ENCODE measurements around the gene LRRFIP2.
"Not testable (repeated sequence)": the region's sequence is repeated elsewhere in the genome, so short reads cannot be mapped to it uniquely, and the experiment has no call there.

Gene LRRFIP2

DNA sequence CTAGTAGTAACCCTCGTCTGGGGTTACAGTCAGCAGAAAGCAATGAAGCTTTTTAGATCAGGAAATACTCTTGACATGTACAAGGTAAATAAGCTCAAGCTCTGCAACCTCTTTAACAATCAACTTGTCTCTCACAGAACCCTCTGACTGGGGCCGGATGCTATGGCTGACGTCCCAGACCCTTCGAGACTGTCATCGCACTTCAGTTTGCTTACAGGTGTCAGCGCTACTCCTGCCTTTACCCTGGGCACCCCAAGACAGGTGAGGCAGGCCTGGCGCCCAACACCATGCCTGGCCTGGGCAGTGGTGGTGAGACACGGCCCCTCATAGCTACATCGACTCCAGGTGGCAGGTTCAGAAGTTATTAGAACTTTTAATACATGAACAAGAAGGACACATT is 30.6 kb downstream of the LRRFIP2 start:
- DNase-seq (ENCODE audit: low read depth): no peak

DNA sequence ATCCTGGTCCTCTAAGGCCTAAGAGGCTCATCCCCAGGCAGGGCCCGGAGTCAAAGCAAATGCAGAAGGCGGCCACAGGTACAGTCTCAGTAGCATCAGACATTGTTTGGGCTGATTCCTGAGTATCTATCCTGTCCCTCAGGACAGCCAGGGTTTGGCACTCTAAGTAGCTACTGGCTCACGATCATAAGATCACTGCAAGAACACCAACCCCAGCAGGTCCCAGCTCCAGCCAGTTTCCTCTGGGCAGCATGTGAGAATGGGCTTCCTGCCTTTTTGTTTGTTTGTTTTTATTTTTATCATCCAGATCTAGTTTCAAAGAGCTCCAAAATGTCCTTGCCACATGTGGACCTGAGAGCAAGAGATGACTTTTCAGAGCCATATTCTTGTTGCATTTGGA is 32.7 kb downstream of the LRRFIP2 start:
- DNase-seq (ENCODE audit: low read depth): no peak

DNA sequence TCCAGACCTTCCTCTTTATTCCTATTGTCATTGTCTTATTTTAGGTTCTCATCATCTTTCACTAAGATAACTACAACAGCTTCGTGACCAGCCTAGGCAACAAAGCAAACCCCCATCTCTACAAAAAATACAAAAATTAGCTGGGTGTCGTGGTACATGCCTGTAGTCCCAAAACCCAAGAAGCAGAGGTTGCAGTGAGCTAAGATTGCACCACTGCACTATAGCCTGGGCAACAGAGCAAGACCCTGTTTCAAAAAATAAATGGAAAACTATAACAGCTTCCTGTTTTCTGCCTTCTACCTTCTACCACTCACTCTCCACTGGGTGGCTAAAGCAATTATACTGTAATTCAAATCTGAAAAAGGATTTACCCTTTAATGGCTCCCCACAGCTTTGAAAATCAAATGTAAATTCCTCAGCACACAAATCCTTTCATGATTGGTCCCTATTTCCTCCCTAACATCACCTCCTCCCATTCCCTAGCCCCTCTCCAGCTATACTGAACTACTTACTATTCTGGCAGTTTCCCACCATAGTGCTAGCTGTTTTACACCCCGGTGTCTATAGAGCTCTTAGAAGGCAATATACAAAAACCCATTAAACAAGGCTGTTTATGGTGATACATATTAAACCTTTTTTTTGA is 33.4 kb downstream of the LRRFIP2 start:
- DNase-seq (ENCODE audit: low read depth): no peak

DNA sequence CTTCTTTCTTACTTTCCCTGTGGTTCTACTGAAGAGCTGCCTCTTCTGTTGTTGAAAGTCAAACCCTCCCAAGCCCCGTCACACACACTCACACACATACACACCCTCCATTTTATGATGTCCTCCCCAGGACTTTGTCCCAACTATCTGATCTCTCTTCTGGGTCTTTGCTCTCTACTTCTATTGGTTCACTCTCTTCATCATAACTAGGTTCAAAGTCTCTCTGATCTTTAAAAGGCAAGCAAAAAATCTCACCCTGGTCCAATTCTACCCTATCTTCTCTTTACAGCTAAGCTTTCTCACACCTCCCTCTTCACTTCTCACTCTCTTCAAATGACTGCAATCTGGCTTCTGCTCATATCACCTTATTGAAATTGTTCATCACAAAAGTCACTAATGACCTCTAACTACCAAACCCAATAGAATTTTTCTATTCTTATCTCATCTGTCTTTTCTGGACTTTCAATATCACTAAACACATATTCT is 34.8 kb downstream of the LRRFIP2 start:
- DNase-seq (ENCODE audit: low read depth): no peak

DNA sequence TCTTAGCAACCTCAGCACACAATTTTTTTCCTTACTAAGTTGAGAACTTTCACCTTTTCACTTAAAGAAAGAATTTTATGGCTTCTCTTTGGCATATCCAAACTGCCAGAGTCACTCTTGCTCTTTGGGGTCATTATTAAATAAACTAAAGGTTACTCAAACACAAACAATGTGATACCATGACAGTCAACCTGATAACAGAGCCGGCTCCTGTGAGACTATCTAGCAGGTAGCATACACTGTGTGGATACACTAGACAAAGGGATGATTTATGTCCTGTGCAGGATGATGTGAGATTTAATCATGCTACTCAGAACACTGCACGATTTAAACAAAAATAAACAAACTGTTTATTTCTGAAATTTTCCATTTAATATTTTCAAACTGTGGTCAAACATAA is 35.6 kb downstream of the LRRFIP2 start:
- no peak for DNase-seq (ENCODE audit: low read depth)

DNA sequence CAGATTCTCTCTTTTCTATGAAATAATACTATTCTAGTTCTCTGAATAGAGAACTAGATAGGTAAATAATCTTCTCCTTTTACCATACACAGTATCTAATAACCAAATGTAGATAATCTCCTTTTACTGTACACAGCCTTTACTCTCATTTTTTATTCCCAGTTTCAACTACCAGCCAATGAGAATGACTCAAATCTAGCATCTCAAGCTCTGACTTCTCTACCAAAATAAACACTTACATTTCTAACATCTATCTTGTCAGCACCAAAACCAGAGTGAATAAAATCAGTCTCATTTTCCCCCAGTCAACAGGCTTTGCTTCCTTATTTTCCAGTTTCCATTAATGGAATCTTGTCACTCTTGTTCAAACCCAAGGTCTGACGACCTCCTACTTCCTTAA is 36.9 kb downstream of the LRRFIP2 start:
- DNase-seq (ENCODE audit: low read depth): no peak

DNA sequence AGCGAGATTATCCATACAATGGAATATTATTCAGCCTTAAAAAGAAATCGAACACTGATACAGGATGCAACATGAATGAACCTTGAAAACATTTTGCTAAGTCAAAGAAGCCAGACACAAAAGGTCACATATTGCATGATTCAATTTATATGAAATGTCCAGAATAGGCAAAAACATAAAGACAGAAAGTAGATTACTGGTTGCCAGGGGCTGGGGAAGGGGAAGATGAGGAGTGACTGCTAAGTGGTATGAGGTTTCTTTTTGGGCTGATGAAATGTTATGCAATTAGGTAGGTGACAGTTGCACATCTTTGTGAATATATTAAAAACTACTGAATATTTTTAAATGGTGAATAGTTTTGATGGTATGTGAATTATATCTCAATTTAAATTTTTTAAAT is 38.3 kb downstream of the LRRFIP2 start:
- no peak for DNase-seq (ENCODE audit: low read depth)

DNA sequence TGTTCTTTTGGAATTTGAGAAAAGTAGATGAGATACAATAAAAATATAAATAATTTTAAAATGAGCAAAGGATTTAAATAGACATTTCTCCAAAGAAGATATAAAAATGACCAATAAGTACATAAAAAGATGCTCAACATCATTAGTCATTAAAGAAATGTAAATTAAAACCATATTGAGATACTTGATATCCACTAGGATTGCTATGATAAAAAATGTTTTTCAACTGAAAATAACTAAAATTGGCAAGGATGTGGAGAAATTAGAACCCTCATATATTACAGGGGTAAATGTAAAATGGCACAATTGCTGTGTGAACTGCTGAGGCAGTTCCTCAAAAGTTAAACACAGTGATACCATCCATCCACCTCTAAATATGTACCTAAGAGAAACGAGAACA is 38.8 kb downstream of the LRRFIP2 start:
- no peak for DNase-seq (ENCODE audit: low read depth)

DNA sequence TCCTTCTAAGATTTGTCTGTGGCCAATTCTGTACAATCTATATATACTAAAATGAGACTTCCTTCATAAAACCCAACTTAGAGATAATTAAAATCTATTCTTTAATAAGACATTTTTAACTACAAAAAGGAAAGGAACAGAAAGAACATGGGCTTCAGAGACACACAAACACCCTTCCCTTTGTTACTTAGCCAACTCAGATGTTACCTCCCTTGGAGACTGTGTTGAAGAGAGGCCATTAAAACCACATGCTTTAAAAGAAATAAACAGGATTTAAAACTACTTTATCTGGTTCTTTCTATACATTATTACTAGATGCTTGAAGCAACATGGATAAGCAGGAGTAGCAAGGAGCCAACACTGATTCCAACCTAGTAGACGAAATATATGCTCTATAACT is 42.0 kb downstream of the LRRFIP2 start:
- DNase-seq (ENCODE audit: low read depth): no peak

DNA sequence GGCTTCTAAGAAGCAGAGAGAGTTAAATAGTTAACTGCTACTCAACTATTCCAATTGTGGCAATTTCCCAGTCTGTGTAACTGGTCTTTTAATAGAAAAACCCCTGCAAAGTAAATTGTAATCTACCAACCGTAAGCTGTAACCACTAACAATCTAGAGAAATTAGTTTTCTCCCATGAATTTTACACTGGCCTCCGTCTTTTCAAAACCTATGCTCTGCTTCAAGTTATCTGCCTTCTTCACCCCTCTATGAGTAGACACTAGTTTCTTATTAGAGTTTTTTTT is 42.6 kb downstream of the LRRFIP2 start:
- no peak for DNase-seq (ENCODE audit: low read depth)

DNA sequence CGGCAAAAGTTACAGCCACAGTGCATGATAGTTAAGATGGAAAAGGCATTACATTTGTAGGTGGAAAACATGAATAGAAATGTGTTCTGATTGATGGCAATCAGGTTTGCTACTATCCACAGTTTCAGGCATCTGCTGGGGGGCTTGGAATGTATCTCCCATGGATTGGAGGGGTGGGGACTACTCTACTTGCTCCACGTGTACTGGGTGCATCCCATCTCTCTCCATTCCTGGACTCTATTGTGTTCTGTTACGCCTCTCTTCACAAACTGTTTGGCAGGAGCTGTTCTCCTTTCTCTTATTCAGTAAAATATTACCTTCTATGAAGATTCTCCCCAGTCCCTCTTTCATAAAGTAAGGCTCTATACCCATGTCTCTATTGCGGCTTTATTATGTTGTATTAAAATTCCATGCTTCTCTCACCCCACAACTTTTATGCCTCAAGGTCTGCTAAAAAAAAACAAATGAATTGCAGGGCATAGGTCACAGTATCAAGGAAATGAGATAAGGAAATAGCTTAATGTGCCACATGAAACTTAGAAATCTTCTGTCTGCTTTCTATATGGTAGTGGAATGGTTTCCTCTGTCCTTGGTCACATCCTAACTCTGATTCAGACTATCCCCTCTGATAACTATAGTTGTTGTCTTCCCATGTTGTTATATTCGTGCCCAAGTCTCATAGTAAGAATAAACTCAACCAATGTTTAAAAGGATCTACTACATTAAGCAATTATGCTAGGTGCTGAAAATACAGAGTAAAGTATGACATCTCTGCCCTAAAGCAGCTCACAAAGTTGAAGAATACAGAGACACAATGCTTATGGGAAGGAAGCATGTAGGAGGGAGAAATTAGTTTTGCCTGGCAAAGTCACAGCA is 43.2 kb downstream of the LRRFIP2 start:
- no peak for DNase-seq (ENCODE audit: low read depth)

DNA sequence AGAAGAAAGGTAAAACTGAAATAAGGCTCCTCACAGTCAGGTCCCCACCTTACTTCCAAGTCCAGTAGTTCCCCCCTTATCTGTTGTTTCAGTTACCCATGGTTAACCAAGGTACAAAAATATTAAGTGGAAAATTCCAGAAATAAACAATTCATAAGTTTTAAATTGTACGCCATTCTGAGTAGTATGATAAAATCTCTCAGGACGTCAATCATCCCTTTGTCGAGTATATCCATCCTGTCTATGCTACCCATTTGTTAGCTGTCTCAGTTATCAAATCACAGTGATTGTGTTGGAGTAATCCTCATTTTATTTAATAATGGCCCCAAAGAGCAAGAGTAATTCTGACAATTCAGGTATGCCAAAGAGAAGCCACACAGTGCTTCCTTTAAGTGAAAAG is 43.9 kb downstream of the LRRFIP2 start:
- DNase-seq (ENCODE audit: low read depth): no peak

DNA sequence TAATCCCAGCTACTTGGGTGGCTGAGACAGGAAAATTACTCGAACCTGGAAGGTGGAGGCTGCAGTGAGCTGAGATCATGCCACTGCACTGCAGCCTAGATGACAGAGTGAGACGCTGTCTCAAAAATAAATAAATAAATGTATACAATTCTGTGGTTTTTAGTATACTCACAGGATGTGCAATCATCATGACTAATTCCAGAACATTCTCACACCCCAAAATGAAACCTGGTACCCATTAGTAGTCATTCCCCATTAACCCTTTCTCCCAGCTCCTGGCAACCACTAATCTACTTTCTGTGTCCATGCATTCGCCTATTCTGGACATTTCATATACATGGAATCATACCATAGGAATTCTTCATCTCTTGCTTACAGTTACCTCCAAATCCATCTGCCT is 44.5 kb downstream of the LRRFIP2 start:
- DNase-seq (ENCODE audit: low read depth): no peak

DNA sequence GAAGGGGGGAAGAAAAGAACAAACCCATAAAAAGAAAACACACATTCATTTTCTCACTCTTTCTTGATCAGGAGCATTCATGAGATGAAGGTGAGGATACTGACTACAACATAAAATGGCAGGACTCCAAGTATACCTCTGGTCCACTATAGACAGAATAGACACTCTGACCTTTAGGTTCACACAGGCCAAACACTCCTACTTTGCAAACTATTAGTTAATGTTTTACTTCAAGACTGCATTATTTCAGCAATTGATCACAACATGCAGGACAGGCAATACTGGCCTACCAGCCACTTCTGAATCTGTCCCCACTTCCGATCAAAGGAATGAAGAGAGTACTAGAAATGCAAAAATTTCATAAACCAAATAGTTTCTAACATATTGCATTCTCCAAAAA is 47.0 kb downstream of the LRRFIP2 start:
- DNase-seq (ENCODE audit: low read depth): no peak

DNA sequence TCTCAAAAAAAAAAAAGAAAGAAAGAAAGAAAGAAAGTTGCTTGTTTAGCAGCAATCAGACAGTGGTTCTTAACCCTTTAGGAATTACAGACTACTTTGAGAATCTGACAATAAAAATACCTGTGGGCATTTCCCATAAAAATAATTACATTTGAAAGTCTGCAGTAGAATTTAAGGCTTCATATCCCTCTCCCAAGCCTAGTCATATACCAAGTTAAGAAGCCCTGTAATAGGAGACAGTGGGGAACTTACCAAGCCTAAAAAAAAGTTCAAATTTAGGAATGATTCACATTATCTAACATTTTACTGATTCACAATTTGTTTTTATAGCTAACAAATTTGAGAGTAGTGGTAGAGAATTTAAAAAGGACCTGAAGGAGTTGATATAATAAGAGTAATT is 47.5 kb downstream of the LRRFIP2 start:
- DNase-seq (ENCODE audit: low read depth): no peak

DNA sequence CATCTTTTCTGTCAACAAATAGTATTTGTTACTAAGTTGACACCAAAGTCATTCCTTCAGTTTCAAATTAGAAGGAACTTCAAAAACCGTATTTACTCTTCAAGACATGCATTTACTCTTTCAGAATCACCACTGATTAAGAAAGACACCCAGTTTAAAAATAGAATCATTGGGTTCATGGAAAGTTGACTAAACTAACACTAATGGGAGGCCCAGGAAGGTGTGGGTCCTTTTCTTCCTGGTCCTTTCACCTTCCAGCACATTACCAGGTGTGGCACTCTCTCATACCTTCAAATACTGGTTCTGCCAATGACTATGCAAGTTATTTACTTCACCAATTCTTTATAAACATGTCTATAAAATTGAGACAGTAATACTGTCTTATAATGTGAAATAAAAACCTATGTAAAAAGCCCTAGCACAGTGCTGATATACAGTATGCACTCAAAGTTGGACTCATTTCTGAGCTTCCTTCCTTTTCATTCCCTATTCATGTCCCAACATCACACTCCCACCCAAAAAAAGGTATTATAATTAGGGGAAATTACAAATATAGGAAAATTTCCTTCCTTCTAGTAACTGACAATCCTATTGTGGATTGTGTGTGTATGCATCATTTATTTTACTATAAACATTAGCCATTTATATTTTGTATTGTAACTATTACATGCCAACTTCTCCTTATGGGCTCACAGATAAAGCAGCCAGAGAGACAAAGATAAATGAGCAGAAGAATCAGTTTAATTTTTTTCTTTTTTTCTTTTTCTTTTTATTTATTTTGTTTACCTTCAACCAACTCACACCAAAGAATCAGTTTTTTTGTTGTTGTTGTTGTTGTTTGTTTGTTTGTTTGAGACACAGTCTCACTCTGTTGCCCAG is 48.9 kb downstream of the LRRFIP2 start:
- DNase-seq (ENCODE audit: low read depth): no peak

DNA sequence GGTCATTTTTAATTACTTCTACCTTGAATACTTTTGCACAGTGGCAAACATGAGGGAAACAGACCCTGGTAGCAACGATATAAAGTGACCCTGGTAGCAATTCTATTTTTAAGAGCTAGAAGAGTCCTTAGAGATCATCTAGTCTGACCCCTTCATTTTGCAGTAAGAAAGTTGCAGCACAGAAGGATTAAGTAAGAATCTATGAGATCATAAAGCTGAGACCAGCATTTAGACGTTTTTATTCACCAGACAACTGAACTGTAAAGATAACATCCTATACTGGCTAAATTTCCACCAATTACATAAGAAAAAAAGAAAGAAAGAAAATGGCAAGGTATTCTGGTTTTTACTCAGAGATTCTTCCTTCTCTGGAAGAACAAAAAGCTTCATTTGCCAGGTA is 49.9 kb downstream of the LRRFIP2 start:
- DNase-seq (ENCODE audit: low read depth): no peak

DNA sequence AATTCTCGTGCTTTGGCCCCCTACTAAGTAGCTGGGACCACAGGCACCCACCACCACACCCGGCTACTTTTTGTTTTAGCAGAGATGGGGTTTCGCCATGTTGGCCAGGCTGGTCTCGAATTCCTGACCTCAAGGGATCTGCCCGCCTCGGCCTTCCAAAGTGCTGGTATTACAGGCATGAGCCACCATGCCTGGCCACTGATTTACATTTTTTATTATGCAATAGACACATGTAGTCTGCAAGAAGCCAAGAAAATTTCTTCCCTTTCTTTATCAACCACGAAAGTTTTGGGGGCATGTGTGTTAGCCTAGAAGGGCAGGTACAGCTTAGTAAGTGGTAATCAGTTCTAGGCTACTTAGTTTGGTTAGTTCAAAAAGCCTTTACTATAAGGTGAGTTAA is 51.1 kb downstream of the LRRFIP2 start:
- DNase-seq (ENCODE audit: low read depth): no peak

DNA sequence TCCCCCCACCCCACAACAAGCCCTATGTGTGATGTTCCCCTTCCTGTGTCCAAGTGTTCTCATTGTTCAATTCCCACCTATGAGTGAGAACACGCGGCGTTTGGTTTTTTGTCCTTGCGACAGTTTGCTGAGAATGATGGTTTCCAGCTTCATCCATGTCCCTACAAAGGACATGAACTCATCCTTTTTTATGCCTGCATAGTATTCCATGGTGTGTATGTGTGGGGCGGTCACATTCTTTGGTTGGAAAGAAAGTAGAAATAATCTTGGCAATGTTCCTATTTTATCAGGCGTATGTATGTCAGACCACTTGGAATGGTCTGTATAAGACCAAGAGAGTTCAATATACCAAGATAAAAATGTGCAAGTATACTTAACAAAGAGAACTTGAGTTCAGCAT is 52.3 kb downstream of the LRRFIP2 start:
- DNase-seq (ENCODE audit: low read depth): not testable (repeated sequence)

DNA sequence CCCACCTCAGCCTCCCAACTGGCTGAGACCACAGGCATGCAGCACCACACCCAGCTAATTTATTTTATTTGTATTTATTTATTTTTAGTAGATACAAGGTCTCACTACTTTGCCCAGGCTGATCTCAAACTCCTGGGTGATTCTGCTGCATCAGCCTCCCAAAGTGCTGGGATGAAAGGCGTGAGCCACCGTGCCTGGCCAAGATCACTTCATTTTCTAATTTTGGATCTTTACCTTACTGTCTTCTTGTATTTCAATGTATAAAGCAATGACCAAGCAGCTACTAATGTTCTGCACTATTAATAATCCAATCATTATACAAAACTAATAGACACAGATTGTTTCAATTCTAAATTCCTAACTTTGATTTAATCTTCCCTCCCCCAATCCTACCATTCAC is 56.2 kb downstream of the LRRFIP2 start:
- DNase-seq (ENCODE audit: low read depth): no peak

DNA sequence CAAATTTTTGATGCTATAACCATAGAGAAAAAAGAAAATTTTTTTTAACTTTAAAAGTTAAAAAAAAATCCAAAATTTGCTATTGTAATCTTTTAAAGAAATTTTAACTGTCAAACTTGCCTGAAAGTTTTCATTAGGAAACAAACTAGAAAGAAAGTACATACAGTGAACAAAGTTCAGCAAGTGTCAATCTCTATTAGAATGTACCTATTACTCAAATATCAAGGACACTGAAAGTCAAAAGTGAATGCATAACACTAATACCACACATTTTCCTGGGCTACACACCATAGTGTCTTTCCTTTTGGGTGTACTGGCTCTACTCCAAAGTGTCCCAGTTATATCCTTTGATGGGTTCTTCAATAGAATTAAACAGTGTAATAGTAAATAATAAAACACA is 56.8 kb downstream of the LRRFIP2 start:
- DNase-seq (ENCODE audit: low read depth): no peak

DNA sequence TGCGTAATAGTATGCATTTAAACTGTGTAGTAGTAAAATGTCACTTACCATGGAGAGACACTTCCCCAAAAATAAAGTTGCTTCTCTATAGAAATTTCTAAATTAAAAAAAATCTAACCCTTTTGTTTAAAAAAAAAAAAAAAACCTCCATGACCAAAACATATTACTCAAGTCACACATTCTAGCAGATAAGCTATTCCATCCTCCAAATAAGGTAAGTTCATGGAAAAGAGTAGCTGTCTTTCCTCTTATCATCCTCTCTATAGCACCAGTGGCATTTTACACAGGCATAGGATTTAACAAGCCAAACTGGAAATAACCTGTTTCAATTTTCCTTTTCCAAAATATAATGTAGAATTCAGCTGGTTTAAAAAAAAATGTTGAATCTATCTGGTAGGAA is 57.4 kb downstream of the LRRFIP2 start:
- DNase-seq (ENCODE audit: low read depth): no peak

DNA sequence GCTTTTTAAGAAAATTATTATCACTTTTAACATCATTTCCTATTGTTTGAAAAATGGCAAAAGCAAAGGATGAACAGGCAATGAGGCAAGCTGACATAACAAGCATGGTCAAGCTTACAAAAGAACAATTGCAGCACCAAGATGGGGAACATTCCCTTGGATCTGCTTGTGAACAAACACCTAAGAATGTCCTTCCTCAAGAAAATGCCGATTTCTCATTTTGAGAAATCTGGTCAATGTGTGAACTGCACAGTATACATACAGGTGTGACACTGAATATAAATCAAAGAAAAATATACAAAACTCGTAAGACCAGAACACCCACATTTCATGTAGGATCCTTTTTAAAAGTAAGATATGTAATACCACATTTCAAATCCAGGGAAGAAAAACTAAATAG is 58.9 kb downstream of the LRRFIP2 start:
- DNase-seq (ENCODE audit: low read depth): no peak

Measured in stimulated activated CD8-positive, alpha-beta memory T cell treated with anti-CD3 and anti-CD28 coated beads, Interleukin-4, amount 100 ng/mL, for 24 hours (primary cell).